ENCODE measurements around the gene TTLL10. TPM values are rescaled to one million over a fixed set of nuclear protein-coding genes. Genes with fewer than 3 reads are reported as not detected.

Gene TTLL10
- total RNA-seq, 1 experiment from 2014 or later, result 0.68 TPM

GRCh38 chr1:1167841-1168450, 5.7 kb upstream of the TTLL10 start:
- H3T11ph ChIP-seq (ENCODE audit: low read length), result no peak overlapping the region
- H4K91ac ChIP-seq (ENCODE audit: insufficient read length, low read depth, low read length), result no peak overlapping the region
- H3K9me3 Mint-ChIP-seq, result no peaks in the 10 kb centered on the region
- H4K20me1 ChIP-seq (ENCODE audit: control insufficient read depth, insufficient read depth, insufficient read length), result no peaks in the 10 kb centered on the region
- peaks cover 3% of the 10 kb centered on the region for H3K27me3 Mint-ChIP-seq (ENCODE audit: low read depth)
- H2BK5ac ChIP-seq (ENCODE audit: insufficient read length, low read length), result no peak overlapping the region
- H3K9ac ChIP-seq (ENCODE audit: extremely low read depth, insufficient read length, low read length), result no peak overlapping the region
- peaks cover 0 to 9% (median 0%) of the 10 kb centered on the region in 3 experiments; a peak in 3 of 7 replicates for H3K36me3 Mint-ChIP-seq (ENCODE audit: insufficient read depth in 1 of 3, low read depth in 3 of 3)
- H3K4me1 Mint-ChIP-seq, result peaks cover 18 to 30% of the 10 kb centered on the region in 2 experiments
- no peak overlapping the region for H3K4me2 ChIP-seq (ENCODE audit: insufficient read depth, insufficient read length, low read length)
- no peak overlapping the region for H2BK120ac ChIP-seq (ENCODE audit: low read depth, low read length, poor library complexity, severe bottlenecking)
- no peak overlapping the region for H3K18ac ChIP-seq (ENCODE audit: insufficient read length, low read depth, low read length)
- H3K27ac ChIP-seq (ENCODE audit: insufficient read length, low read depth, low read length), result no peak overlapping the region
- no peak overlapping the region for H4K8ac ChIP-seq (replicated peaks; ENCODE audit: insufficient read length, low read depth, low read length)
- H3K4me1 ChIP-seq (ENCODE audit: insufficient read depth, low read length), result no peaks in the 10 kb centered on the region; the same call in 1 of the 2 replicates
- WGBS (ENCODE audit: extremely low coverage, insufficient read length, low lambda C conversion rate), result no CpG with 5 or more reads among the region's 36 CpGs
- no peak overlapping the region for H2AFZ ChIP-seq (ENCODE audit: low read length)
- no peaks in the 10 kb centered on the region for H3K9me3 ChIP-seq (ENCODE audit: control insufficient read depth, low read depth, low read length)
- no peak overlapping the region for H4K5ac ChIP-seq (ENCODE audit: insufficient read length, low read depth, low read length)
- no peaks in the 10 kb centered on the region for H3K79me1 ChIP-seq (ENCODE audit: insufficient read depth, low read depth, low read length, poor library complexity, severe bottlenecking)
- no peak overlapping the region for H3K27ac Mint-ChIP-seq
- H2BK12ac ChIP-seq (ENCODE audit: insufficient read length, low read depth, low read length), result no peak overlapping the region
- no peak overlapping the region for H2BK15ac ChIP-seq (ENCODE audit: low read depth, low read length)
- no peak overlapping the region for H2AK5ac ChIP-seq (ENCODE audit: insufficient read length, low read length)
- H3K14ac ChIP-seq (ENCODE audit: insufficient read depth, low read length), result no peak overlapping the region
- H3K56ac ChIP-seq (ENCODE audit: insufficient read length, low read depth, low read length), result no peak overlapping the region
- H3K23me2 ChIP-seq (ENCODE audit: insufficient read length, low read depth, low read length, poor library complexity, severe bottlenecking), result peaks cover 3% of the 10 kb centered on the region
- H3K79me2 ChIP-seq (ENCODE audit: insufficient read depth, low read length), result no peaks in the 10 kb centered on the region
- H3K23ac ChIP-seq (ENCODE audit: insufficient read length, low read depth, low read length), result no peak overlapping the region
- no peak overlapping the region for H2BK20ac ChIP-seq (ENCODE audit: low read depth, low read length, poor library complexity, severe bottlenecking)
- peak; percentile 19 for DNase-seq
- H3K4me3 Mint-ChIP-seq, result no peak overlapping the region
- no peak overlapping the region for H3K4ac ChIP-seq (ENCODE audit: low read depth, low read length)
- no peaks in the 10 kb centered on the region for H3K27me3 ChIP-seq (ENCODE audit: insufficient read depth, low read length)
- TF ChIP-seq CTCF (conservative IDR thresholded peaks at IDR 0.05), result no peak

Data from H9 (cell line).